A549 treated with Hydrocortisone at 1 μM for 4 hours (cell line): ENCODE data around the gene NRIP1. TPM values are rescaled to one million over a fixed set of nuclear protein-coding genes. Genes with fewer than 3 reads are reported as not detected.

Source experiments
- total RNA-seq: library from RNA; stranded (reverse); fragments of 200-300 nt; extraction: Qiagen RNA extraction; gene quantifications from 5 replicates; pipeline ENCODE4 v1.2.3, GENCODE V29; 2022

The NRIP1 gene
- total RNA-seq, result 7.4 to 16.7 TPM (median 12.3 TPM) in 5 replicates

DNA sequence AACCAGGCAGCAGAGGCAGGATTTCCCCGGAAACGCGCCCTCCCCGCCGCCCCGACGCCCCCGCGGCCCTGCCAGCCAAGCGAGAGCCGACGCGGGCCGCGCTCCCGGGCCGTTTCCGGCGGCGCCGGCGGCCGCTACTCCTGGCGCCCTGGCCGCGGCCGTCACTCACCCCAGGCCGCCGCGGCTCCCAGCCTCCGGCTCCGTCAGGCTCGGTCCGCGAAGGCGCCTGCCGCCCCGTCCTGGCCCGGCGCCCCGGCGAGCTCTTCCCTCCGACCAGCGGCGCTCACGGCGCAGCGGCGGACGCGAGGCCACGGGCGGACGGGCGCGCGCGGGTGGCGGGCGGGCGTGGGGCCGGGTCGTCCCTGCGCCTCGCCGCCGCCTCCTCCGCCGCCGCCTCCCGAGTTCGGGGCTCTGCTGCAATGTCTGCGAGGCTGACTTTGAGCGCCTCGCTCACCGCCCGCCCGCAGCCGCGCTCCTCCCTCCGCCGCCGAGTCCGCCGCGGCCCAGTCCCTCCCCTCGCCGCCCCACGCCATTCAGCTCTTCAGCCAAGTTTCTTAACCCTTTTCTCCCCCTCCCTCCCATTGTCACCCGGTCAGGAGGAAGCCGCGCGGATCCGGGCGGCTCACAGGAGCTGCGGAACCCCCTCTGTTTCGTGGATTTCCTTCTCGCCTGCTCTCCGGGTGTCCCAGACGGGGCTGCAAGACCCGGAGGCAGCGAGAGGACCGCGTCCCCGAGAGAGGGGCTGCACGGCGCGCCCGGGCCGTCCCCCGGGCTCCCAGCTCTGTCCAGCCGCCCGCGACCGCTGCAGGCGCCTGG is at the start of gene NRIP1:
TSS of gene NRIP1 (minus strand) at position 425 of the 816 bp plus-strand sequence. CDS start 96,808 bp downstream, outside the sequence.

